Large intestine (tissue), 3 donors: ENCODE measurements around the gene SLC39A11. TPM values are rescaled to one million over a fixed set of nuclear protein-coding genes. Genes with fewer than 3 reads are reported as not detected.

Experiments
- DNase-seq, 2 donors: peaks; one replicate each; pipeline versions ENCODE4 v3.0.0 to v3.0.0-alpha.2; 2013
- H3K27ac ChIP-seq: one replicate; pipeline ENCODE4 v1.5.1; 2013; ENCODE audit warnings: low read length
- H3K27me3 ChIP-seq: 2 replicates; pipeline ENCODE4 v1.6.1; 2013; ENCODE audit warnings: low read length; ENCODE audit not compliant: control insufficient read depth, insufficient read depth
- H3K36me3 ChIP-seq: 2 replicates; pipeline ENCODE4 v1.6.1; 2013; ENCODE audit warnings: low read length; ENCODE audit not compliant: control insufficient read depth, insufficient read depth
- H3K4me1 ChIP-seq: one replicate; pipeline ENCODE4 v1.6.1; 2013; ENCODE audit warnings: low read length; ENCODE audit not compliant: control insufficient read depth, insufficient read depth
- H3K4me3 ChIP-seq: one replicate; pipeline ENCODE4 v1.5.1; 2013; ENCODE audit warnings: low read length
- H3K9me3 ChIP-seq: one replicate; pipeline ENCODE4 v1.6.1; 2013; ENCODE audit warnings: mild to moderate bottlenecking, low read depth, low read length, moderate library complexity; ENCODE audit not compliant: control insufficient read depth
- WGBS: methylation state at CpG from one replicate; pipeline ENCODE4 v1.1.5; 2013; ENCODE audit warnings: low lambda C conversion rate; ENCODE audit not compliant: insufficient coverage; 5-methylcytosine and 5-hydroxymethylcytosine counted together
- polyA plus RNA-seq: library from polyadenylated mRNA; unstranded; fragments of 120-200 nt; gene quantifications from one replicate; pipeline ENCODE4 v1.2.1, GENCODE V29; 2013

SLC39A11 gene
- polyA plus RNA-seq, 1 donor = 46.2 TPM

- H3K9me3 ChIP-seq = no peaks in the 10 kb centered on the region
- no peaks in the 10 kb centered on the region for H3K27me3 ChIP-seq
- peaks cover 6% of the 10 kb centered on the region for H3K4me1 ChIP-seq
- WGBS = no CpG with 5 or more reads among the region's 4 CpGs
- no peak overlapping the region for H3K4me3 ChIP-seq
- no peak overlapping the region for H3K27ac ChIP-seq
- DNase-seq = no peak
- no peaks in the 10 kb centered on the region for H3K36me3 ChIP-seq
These were observed 349.4 kb downstream of the SLC39A11 start for GRCh38 chr17:72743037-72743467.

GRCh38 chr17:72737151-72737690 is 355.3 kb downstream of the SLC39A11 start:
- Histone ChIP-seq H3K4me1 (peaks cover 22% of the 10 kb centered on the region), H3K27ac (no peak overlapping the region), H3K4me3 (no peak overlapping the region), H3K9me3 (no peaks in the 10 kb centered on the region), H3K27me3 (no peaks in the 10 kb centered on the region), H3K36me3 (no peaks in the 10 kb centered on the region)
- no peak for DNase-seq
- WGBS = 80% methylated on average over 1 of the region's 4 CpGs

- WGBS = no CpG with 5 or more reads among the region's 8 CpGs
- Histone ChIP-seq H3K4me3 (no peak overlapping the region), H3K9me3 (no peaks in the 10 kb centered on the region), H3K27ac (peak overlapping the region; percentile 87), H3K27me3 (no peaks in the 10 kb centered on the region), H3K36me3 (no peaks in the 10 kb centered on the region), H3K4me1 (peaks cover 22% of the 10 kb centered on the region)
- DNase-seq = peak; percentile 92 to 96
These were observed 356.9 kb downstream of the SLC39A11 start for GRCh38 chr17:72735592-72735991.

GRCh38 chr17:72735048-72735447 is 357.4 kb downstream of the SLC39A11 start:
- no peak for DNase-seq
- peak overlapping the region; percentile 76 for H3K27ac ChIP-seq
- H3K27me3 ChIP-seq = no peaks in the 10 kb centered on the region
- whole genome bisulfite sequencing = 100% methylated on average over 2 of the region's 10 CpGs
- no peak overlapping the region for H3K4me3 ChIP-seq
- no peaks in the 10 kb centered on the region for H3K36me3 ChIP-seq
- no peaks in the 10 kb centered on the region for H3K9me3 ChIP-seq
- peaks cover 22% of the 10 kb centered on the region for H3K4me1 ChIP-seq

GRCh38 chr17:72734613-72735012 is 357.9 kb downstream of the SLC39A11 start:
- no CpG with 5 or more reads among the region's 10 CpGs for WGBS
- no peak overlapping the region for H3K4me3 ChIP-seq
- H3K27ac ChIP-seq = peak overlapping the region; percentile 76

GRCh38 chr17:72733619-72734282 is 358.7 kb downstream of the SLC39A11 start:
- Histone ChIP-seq H3K9me3 (no peaks in the 10 kb centered on the region), H3K36me3 (no peaks in the 10 kb centered on the region), H3K27ac (no peak overlapping the region), H3K27me3 (no peaks in the 10 kb centered on the region), H3K4me1 (peaks cover 28% of the 10 kb centered on the region), H3K4me3 (no peak overlapping the region)
- no CpG with 5 or more reads among the region's 3 CpGs for WGBS
- DNase-seq = no peak

More at GRCh38 chr17:72734613-72735012, 357.9 kb downstream of the SLC39A11 start:
- H3K27me3 ChIP-seq = no peaks in the 10 kb centered on the region
- no peak for DNase-seq
- H3K4me1 ChIP-seq = peaks cover 26% of the 10 kb centered on the region
- no peaks in the 10 kb centered on the region for H3K9me3 ChIP-seq
- H3K36me3 ChIP-seq = no peaks in the 10 kb centered on the region

- no peaks in the 10 kb centered on the region for H3K27me3 ChIP-seq
- H3K4me3 ChIP-seq = no peak overlapping the region
- no peaks in the 10 kb centered on the region for H3K36me3 ChIP-seq
- H3K9me3 ChIP-seq = no peaks in the 10 kb centered on the region
- no peak overlapping the region for H3K27ac ChIP-seq
- H3K4me1 ChIP-seq = peaks cover 28% of the 10 kb centered on the region
- DNase-seq = no peak
- 100% methylated on average over 1 of the region's 8 CpGs for WGBS
These were observed 359.4 kb downstream of the SLC39A11 start for GRCh38 chr17:72732893-72733618.

GRCh38 chr17:72730077-72730476 is 362.4 kb downstream of the SLC39A11 start:
- H3K9me3 ChIP-seq = no peaks in the 10 kb centered on the region
- DNase-seq = peak in 1 of 2 donors; percentile 73
- no peaks in the 10 kb centered on the region for H3K36me3 ChIP-seq
- 14% methylated on average over 3 of the region's 7 CpGs for WGBS
- no peak overlapping the region for H3K4me3 ChIP-seq
- H3K27ac ChIP-seq = no peak overlapping the region
- peaks cover 21% of the 10 kb centered on the region for H3K4me1 ChIP-seq
- H3K27me3 ChIP-seq = no peaks in the 10 kb centered on the region

- Histone ChIP-seq H3K9me3 (no peaks in the 10 kb centered on the region), H3K27ac (no peak overlapping the region), H3K4me1 (peaks cover 6% of the 10 kb centered on the region), H3K27me3 (no peaks in the 10 kb centered on the region), H3K36me3 (no peaks in the 10 kb centered on the region), H3K4me3 (no peak overlapping the region)
- no peak for DNase-seq
- WGBS = 60% methylated on average over 1 of the region's 9 CpGs
These were observed 365.6 kb downstream of the SLC39A11 start for GRCh38 chr17:72726936-72727335.

- H3K9me3 ChIP-seq = no peaks in the 10 kb centered on the region
- no CpG with 5 or more reads among the region's 10 CpGs for WGBS
- H3K4me3 ChIP-seq = no peak overlapping the region
- H3K36me3 ChIP-seq = no peaks in the 10 kb centered on the region
- peak; percentile 38 to 59 for DNase-seq
- no peaks in the 10 kb centered on the region for H3K27me3 ChIP-seq
- peaks cover 6% of the 10 kb centered on the region for H3K4me1 ChIP-seq
- H3K27ac ChIP-seq = no peak overlapping the region
These were observed 366.9 kb downstream of the SLC39A11 start for GRCh38 chr17:72725433-72726068.
